NCI-H2029 (cell line): Measurements from ENCODE around the gene OASL.

ENCODE experiments used
- DNase-seq: peaks from one replicate; lab custom pipeline; 2025; lab: John Stamatoyannopoulos, UW

Gene OASL

DNA sequence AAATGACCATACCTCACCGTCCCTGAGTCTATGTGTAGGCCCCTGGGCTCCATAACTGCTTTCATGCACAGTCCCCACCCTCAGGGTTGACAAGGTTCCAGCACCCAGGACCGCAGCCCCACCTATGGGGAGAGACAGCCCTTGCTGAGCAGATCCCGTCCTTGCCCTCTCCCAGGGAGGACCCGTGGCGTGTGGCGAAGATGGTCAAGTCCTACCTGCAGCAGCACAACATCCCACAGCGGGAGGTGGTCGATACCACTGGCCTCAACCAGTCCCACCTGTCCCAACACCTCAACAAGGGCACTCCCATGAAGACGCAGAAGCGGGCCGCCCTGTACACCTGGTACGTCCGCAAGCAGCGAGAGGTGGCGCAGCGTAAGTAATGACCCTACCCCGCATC lies 50.4 kb downstream of the OASL start:
- DNase-seq = no peak

DNA sequence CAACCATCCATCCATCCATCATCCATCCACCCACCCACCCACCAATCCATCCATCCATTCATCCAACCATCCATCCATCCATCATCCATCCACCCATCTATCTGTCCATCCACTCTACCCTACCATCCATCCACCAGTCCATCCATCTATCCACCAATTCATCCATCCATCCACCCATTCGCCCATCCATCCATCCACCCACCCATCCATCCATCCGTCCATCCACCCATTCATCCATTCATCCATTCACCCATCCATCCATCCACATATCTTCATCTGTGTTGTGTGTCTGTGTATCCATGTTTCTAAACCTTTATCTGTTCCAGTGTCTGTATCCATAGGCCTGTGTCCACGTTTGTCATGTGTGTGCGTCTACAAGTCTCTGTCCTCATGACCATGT lies 50.8 kb downstream of the OASL start:
- no peak for DNase-seq

DNA sequence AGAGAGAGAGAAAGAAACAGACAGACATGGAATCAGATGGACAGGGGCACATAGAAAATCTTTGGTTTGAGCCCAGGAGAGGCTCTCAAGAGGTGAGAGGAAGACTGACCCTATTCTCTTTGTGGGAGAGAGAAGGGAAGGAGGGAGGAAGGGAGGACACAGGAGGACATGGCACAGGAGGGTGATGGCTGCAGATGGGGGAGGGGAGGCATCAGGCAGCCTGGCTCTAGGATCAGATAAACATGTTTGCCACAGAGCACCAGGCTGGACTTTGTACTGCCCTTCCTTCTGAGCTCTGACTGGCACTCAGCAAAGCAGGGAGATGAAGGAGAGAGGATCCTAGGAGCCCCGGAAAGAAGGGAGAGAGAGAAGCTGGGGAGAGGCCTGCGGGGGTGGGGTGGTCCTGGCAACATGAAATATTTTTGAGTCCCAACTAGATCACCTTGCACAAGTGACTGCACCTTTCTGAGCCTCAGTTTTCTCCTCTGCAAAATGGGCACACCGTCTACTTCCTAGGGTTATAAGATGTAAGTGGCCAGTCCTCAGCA lies 54.6 kb downstream of the OASL start:
- no peak for DNase-seq

DNA sequence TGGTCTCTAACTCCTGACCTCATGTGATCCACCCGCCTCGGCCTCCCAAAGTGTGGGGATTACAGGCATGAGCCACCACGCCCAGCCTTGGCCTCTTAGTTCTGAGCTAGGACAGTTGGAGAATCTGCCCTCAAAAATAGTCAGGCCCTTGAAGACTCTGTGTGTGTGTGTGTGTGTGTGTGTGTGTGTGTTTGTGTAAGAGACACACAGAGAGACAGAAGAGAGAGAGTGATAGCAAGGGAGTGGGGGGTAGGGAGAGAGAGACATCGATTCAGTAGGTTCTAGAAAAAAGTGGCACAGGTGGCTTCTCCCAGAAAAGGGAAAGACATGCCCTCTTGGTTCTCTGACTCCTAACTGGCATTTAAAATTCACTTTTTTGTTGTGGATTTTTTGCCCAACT lies 55.3 kb downstream of the OASL start:
- DNase-seq = no peak

DNA sequence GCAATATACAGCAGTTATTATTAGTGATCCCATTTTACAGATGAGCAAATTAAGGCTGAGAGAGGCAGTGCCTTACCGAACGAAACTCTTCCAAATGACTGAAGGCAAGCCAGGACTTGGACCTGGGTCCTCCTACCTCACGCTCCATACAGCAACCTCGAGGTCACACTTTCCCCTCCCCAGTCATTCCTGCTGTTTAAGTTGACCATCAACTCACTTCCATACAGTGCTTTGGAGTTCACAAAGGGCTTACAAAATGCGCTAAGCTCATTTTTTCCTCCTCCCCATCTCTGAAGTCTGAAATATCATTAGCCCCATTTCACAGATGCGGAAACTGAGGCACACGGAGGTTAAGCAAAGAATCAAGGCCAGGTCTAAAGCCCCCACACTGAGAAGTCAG lies 56.4 kb downstream of the OASL start:
- DNase-seq = no peak

DNA sequence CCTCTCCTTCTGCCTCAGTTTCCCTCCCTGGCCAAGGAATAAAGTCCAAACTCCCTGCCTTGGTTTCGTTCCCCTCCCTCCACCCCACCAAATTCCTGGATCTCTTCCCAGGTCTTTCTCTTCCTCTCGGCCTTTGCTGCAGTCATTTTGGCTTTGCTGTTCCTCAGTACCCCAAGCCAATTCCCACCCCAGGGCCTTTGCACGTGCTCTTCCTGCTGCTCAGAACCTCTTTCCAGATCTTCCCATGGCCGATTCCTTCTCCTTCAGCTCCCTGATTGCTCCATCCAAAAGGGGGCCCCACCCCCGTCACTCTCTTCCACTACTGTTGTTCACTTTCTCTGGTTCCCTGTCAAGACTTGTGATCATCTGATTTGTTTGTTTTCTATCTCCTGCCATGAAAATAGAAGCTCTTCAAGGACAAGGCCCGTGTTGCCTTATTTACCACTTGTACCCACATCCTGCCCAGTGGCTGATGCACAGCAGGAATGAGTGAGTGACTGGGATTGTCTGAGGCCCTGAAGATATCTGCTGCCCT lies 57.6 kb downstream of the OASL start:
- DNase-seq = no peak

DNA sequence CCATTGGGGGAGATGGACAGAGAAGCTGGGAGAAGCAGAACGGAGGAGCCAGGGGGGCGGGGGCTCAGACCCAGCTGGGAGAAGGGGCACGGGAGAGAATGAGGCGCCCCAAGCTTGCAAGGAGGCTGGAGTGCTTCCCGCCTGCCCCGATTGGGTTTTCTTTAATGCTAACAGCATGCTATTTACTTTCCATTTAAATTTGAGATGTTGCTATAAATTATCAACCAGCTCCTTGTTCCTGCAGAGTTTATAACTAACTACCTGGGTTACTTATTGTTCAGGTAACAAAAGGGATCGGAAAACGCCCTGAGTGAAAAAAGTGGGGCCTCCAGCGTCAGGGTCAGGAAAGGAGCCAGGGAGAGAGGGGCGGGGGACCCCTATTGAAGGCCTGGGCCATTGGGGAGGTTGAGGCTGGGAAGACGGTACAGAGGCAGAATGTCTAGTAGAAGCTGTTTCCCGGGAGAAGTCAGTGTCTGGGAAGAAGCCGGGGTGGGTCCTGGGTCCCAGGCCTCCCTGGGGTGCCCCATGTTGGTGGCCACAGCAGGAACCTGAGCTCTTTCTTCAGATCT lies 58.2 kb downstream of the OASL start:
- DNase-seq = no peak

DNA sequence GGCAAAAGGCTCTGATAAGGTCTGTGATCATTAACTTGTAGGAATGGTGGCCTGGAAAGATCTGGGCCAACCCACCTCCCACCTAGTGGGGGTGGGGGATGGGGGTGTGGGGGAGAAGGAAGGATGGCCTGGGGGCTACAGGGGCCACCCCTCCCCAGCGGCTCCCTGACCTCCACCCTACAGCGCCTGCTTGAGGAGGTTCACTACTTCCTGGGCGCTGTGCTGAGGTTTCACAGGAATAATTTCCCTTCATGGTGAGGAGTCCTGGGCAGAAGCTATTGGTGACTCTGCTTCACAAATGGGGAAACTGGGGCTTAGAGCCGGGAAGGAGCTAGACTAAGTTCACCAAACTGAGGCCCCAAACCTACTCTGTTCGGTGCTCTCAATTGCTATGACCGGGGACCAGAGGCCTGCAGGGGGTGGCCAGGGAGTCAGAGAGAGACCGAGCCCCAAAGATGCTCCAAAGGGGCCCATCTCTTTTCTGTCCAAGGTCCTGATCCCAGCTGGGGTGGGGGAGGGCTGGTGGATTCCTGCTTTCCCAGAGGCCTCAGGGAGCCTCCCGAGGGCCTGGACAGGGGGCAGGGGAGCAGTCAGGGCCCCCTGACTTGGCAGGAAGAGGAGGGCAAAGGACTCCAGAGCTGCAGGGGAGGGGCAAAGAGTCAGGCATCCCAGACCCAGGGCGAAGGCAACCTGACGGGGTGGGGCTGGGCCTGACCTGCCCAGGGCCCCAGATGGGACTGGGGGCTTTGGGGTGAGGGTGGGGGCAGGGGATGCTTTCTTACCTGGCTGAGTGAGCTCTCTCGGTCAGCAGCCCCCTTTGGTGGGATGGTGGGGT lies 59.0 kb downstream of the OASL start:
- DNase-seq = no peak

DNA sequence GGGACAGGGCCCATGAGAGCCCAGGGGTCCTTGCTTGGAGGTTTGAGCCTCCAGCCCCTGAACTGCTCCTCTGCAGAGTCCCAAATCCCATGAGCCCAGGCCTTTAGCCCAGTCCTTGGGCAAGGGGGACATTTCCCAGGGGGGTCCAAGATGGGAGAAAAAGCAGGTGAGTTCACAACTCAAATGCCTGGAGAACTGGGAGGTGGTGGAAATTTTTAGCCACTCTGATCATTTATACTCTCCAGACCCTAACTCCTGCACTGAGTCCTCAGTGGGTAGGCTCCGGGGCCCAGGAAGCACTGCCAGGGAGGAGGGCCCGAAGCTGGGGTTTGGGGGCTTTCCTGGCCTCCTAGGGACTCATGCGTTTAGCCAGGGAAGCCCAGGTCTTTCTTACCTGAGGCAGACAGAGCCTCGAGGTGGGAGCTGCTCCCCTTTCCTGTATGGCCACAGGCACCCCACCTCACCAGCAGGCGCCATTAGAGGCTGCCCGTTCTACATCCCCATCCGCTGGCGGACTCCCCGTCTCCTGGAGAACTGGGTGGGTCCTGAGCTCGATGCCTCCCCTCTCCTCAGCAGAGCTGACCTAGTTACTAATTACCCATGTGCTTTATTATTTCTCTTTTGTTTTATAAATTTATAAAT lies 59.7 kb downstream of the OASL start:
- DNase-seq = no peak

DNA sequence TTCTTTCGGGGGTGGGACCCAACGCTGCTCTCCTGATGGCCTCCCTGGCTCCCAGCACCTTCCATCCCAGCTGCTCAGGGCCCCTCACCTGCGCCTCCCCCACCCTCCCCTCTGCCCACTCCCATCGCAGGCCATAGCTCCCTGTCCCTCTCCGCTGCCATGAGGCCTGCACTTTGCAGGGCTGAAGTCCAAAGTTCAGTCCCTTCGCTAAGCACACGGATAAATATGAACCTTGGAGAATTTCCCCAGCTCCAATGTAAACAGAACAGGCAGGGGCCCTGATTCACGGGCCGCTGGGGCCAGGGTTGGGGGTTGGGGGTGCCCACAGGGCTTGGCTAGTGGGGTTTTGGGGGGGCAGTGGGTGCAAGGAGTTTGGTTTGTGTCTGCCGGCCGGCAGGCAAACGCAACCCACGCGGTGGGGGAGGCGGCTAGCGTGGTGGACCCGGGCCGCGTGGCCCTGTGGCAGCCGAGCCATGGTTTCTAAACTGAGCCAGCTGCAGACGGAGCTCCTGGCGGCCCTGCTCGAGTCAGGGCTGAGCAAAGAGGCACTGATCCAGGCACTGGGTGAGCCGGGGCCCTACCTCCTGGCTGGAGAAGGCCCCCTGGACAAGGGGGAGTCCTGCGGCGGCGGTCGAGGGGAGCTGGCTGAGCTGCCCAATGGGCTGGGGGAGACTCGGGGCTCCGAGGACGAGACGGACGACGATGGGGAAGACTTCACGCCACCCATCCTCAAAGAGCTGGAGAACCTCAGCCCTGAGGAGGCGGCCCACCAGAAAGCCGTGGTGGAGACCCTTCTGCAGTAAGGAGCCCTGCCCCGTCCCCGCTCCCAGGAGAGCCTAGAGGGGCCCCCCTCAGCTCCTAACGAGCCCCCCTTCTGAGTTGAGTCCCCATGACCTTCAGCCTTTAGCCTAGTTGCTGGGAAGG lies 60.5 kb downstream of the OASL start, which contains the start of gene HNF1A:
TSS of gene HNF1A (plus strand) at position 248 of the 924 bp plus-strand sequence. CDS start at position 474, 226 bp downstream.
- no peak for DNase-seq

DNA sequence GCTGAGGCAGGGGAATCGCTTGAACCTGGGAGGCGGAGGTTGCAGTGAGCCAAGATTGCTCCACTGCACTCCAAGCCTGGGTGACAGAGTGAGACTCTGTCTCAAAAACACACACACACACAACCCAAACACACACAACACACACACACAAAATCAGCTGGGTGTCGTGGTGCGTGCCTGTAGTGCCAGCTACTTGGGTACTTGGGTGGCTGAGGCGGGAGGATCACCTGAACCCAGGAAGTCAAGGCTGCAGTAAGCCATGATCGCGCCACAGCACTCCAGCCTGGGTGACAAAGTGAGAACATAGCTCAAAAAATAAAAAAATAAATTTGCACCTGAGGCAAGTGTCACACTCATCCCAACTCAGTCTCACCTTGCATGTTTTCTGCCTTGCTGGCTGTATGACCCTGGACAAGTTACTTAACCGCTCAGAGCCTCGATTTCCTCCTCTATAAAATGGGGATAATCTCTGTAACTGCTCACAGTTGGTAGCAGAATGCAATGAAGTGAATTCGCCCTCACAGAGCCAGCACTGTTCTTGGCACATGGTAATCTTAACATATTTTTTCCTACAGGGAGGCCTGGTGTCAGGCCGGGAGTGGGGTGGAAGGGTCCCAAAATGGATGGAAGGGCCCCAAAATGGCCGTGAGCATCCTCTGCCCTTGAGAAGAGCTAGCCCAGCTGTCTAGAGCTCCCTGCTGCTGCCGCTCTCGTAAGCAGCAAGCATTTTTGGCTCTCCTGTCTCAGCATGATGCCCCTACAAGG lies 61.3 kb downstream of the OASL start:
- DNase-seq = no peak

DNA sequence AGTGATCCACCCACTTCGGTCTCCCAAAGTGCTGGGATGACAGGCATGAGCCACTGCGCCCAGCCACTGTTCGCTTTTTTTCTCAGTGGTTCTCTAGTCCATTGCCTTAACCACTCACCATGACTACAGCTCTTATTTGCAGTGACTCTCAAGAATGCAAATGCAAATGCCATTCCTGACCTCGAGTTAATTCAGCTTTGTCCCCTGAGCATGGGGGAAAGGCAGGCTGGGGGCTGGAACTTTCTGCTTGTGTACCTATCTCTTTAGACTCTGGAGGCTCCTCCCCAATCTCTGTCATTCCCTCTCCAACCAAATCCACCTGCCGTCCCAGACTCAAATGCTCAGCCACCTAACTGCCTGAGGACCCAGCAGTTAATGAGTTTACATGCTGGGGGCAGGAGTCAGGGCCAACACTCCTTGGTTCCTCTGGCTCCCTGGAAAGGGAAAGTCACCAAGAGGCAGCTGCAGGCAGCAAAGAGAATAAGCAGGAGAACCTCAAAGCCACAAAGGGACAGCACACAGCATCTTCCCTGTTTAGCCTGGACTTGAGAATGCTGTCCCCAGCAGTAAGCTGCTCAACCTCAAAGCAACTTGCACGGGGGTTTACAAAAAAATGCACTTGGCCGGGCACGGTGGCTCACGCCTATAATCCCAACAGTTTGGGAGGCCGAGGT lies 66.0 kb downstream of the OASL start:
- peak; percentile 4 for DNase-seq

DNA sequence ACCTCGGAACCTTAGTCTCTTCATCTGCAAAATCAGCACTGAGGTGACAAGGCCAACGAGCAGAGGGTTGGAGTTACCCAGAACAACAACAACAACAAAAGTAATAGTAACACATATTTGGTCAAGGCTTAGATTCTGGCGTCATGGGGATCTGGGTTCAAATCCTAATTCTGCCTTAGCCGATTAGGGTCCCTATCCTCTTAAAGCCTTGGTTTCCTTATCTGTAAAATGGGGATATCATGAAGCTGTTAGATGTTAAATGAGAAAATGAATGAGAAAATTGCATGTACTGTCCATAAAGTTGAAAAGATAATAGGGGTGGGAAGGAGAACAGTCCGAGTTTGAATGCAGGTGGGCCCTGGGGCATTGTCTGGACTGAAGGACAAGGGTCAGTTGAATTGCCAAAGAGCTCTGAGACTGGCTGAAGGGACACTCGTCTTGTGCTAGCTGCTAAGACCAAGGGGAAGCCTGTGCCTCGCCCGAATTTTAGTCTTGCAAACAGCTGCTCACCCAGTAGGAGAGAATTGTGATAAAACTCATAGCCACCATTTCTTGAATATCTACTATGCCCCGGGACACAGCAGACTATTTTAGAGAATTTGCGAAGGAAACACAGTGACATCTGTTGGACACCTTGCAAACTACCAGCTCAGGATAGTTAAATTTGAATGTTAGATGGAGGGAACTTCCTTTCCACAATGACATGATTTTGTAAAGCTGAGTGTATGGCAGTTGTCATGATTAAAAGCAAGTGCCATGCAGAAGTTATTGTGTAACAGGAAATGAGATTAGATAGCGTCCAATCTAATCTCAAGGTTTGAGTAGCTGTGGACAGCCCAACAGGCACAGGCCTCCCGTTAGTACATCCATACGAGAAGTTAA lies 67.5 kb downstream of the OASL start:
- no peak for DNase-seq

DNA sequence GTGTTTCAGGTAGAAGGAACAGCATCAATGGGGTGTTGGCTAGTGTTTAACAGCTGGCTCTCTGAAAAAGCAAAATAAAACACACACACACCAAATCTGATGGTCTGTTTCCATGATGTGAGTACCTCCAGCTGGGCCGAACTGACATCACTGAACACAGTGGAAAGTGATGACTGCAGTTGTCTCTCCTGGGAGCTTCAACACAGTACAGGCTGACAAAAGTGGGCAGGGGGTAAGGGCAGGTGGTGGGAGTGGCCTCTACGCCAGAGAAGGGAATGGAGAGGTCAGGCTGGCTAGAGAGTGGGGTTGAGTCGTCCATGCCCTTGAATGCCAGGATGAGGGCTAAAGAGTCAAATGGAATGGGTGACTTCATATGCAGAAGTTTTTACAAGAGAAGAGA lies 68.7 kb downstream of the OASL start:
- DNase-seq = no peak
